Suprapubic skin (tissue), 3 donors: ENCODE results near the gene ERCC6L2.

ENCODE experiments used
- CTCF ChIP-seq, 2 donors: fragments of 200-600 bp in 1 of 2; fragments of 450-650 bp in 1 of 2; sonication (generic) in 1 of 2; IDR thresholded peaks; one replicate each; pipeline ENCODE4 v1.5.1; 2016 to 2019; ENCODE audit warnings: antibody characterized with exemption in 2 of 2, mild to moderate bottlenecking in 1 of 2, moderate library complexity in 1 of 2
- EP300 ChIP-seq: sonication (generic); formaldehyde crosslinking; IDR thresholded peaks from one replicate; pipeline ENCODE4 v1.6.1; 2017; ENCODE audit warnings: antibody characterized with exemption
- POLR2A ChIP-seq, 2 donors: fragments of 450-650 bp; IDR thresholded peaks; one replicate each; pipeline ENCODE4 v1.6.1; 2017; ENCODE audit warnings: antibody characterized with exemption in 2 of 2, mild to moderate bottlenecking in 2 of 2, moderate library complexity in 2 of 2

- no peak for TF ChIP-seq CTCF (IDR thresholded peaks at IDR 0.05)
- no peak for TF ChIP-seq POLR2A (IDR thresholded peaks at IDR 0.05)
- no peak for TF ChIP-seq EP300
Observed at GRCh38 chr9:95910023-95910707, 34.7 kb downstream of the ERCC6L2 start.
